Measurements from ENCODE around the gene PLCB1.

PLCB1 gene

DNA sequence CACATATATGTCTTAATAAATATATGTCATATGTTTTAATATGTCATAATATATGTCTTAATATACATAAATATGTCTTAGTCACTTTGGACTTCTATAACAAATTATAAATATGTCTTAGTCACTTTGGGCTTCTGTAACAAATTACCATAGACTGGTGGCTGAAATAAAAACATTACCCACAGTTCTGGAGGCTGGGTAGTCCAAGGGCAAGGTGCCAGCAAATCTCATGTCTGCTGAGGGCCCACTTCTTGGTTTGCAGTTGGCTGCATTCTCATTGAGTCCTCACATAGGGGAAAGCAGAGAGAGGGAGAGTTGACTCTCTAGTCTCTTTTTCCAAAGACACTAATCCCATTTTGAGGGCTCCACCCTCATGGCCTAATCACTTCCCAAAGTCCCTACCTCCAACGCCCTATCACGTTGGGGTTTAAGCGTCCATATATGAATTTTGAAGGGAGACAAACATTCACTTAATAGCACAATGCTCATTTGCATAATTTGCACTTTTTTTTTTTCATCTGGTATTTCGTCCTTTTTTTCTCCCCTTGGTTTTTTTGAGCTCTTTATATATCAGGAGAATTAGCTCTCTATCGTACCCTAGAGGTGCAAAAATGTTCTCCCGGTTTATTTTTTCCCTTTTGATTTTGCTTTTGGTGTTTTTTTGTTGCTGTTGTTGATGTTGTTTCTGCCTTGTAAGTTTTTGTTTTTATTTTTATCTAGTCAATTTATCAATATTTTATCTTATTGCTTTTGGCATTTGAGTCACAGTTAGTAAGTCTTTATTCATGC, 266.4 kb downstream of the PLCB1 start:
- H3K79me2 ChIP-seq (ENCODE audit: control insufficient read depth, insufficient read depth, low read length, poor library complexity): no peaks in the 10 kb centered on the region
- DNase-seq: no peak
- no peak overlapping the region for H2BK5ac ChIP-seq (ENCODE audit: low read depth, low read length, poor library complexity)
- no peak overlapping the region for H3K27ac ChIP-seq (ENCODE audit: low read depth, low read length)
- no peak overlapping the region for H4K8ac ChIP-seq (ENCODE audit: low read depth, low read length)
- no peak overlapping the region for H3K14ac ChIP-seq (ENCODE audit: low read length)
- H2AK5ac ChIP-seq (ENCODE audit: low read length): no peak overlapping the region
- no peak overlapping the region for H2AFZ ChIP-seq (ENCODE audit: insufficient read depth, low read length, poor library complexity)
- no peak overlapping the region for H3K4me2 ChIP-seq (ENCODE audit: low read length)
- no CpG with 5 or more reads among the region's 6 CpGs for WGBS (ENCODE audit: extremely low coverage, insufficient coverage, insufficient read length)
- no peaks in the 10 kb centered on the region for H3K4me1 ChIP-seq (ENCODE audit: control insufficient read depth in 1 of 2, insufficient read depth in 2 of 2, low read length in 2 of 2)
- H3K9me3 ChIP-seq (ENCODE audit: insufficient read depth, low read depth, low read length): no peaks in the 10 kb centered on the region
- H3K27me3 ChIP-seq (ENCODE audit: insufficient read depth, low read length): no peaks in the 10 kb centered on the region
- no peak overlapping the region for H4K91ac ChIP-seq (ENCODE audit: low read depth, low read length)
- H2BK120ac ChIP-seq (ENCODE audit: insufficient read depth, low read length, poor library complexity): no peak overlapping the region
- H3K23ac ChIP-seq (ENCODE audit: low read length): no peak overlapping the region
- no peak overlapping the region for H3K9ac ChIP-seq (ENCODE audit: low read length)
- no peak overlapping the region for H4K12ac ChIP-seq (ENCODE audit: low read depth, low read length)
- no peak overlapping the region for H3K4ac ChIP-seq (ENCODE audit: low read depth, low read length)
- no peak overlapping the region for H3K18ac ChIP-seq (ENCODE audit: low read length)
- H3K36me3 ChIP-seq (ENCODE audit: control insufficient read depth in 1 of 2, insufficient read depth in 2 of 2, low read length in 2 of 2): no peaks in the 10 kb centered on the region
- H2BK12ac ChIP-seq (ENCODE audit: low read length): no peak overlapping the region
- H3K79me1 ChIP-seq (ENCODE audit: low read length): no peaks in the 10 kb centered on the region
- H3K4me3 ChIP-seq (ENCODE audit: low read depth, low read length): no peak overlapping the region

DNA sequence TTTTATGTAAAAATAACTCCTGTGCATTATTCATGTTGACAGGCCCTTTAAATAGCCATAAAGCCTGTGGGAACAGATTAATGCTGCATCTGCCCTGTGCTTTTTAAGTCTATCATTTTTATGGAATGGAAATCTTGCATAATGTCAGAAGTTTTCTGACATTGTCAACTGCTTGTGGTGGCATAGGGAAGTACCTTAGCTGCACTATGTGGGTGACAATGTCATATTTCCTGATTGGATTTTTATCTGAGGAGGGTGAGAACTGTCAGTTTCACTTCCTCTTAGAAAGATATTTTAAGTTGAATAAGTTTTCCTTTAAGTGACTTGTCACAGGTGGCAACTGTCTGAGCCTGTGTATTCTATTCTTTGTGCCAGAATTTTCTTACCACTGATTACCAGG, 267.9 kb downstream of the PLCB1 start:
- H4K12ac ChIP-seq (ENCODE audit: low read depth, low read length): no peak overlapping the region
- H3K36me3 ChIP-seq (ENCODE audit: control insufficient read depth in 1 of 2, insufficient read depth in 2 of 2, low read length in 2 of 2): no peaks in the 10 kb centered on the region
- no peak overlapping the region for H3K27ac ChIP-seq (ENCODE audit: low read depth, low read length)
- H3K79me1 ChIP-seq (ENCODE audit: low read length): no peaks in the 10 kb centered on the region
- H3K4me2 ChIP-seq (ENCODE audit: low read length): no peak overlapping the region
- no peak overlapping the region for H2BK12ac ChIP-seq (ENCODE audit: low read length)
- H3K18ac ChIP-seq (ENCODE audit: low read length): no peak overlapping the region
- no peaks in the 10 kb centered on the region for H3K4me1 ChIP-seq (ENCODE audit: control insufficient read depth in 1 of 2, insufficient read depth in 2 of 2, low read length in 2 of 2)
- H3K79me2 ChIP-seq (ENCODE audit: control insufficient read depth, insufficient read depth, low read length, poor library complexity): no peaks in the 10 kb centered on the region
- H3K27me3 ChIP-seq (ENCODE audit: insufficient read depth, low read length): no peaks in the 10 kb centered on the region
- no peak overlapping the region for H2BK120ac ChIP-seq (ENCODE audit: insufficient read depth, low read length, poor library complexity)
- no peaks in the 10 kb centered on the region for H3K9me3 ChIP-seq (ENCODE audit: insufficient read depth, low read depth, low read length)
- no peak overlapping the region for H3K4ac ChIP-seq (ENCODE audit: low read depth, low read length)
- no peak overlapping the region for H2AFZ ChIP-seq (ENCODE audit: insufficient read depth, low read length, poor library complexity)
- no peak overlapping the region for H3K14ac ChIP-seq (ENCODE audit: low read length)
- no peak overlapping the region for H2BK5ac ChIP-seq (ENCODE audit: low read depth, low read length, poor library complexity)
- no peak overlapping the region for H3K9ac ChIP-seq (ENCODE audit: low read length)
- no peak overlapping the region for H3K4me3 ChIP-seq (ENCODE audit: low read depth, low read length)
- no peak overlapping the region for H2AK5ac ChIP-seq (ENCODE audit: low read length)
- peak in 1 of 2 donors; percentile 31 for DNase-seq
- no peak overlapping the region for H4K8ac ChIP-seq (ENCODE audit: low read depth, low read length)
- H4K91ac ChIP-seq (ENCODE audit: low read depth, low read length): no peak overlapping the region
- no peak overlapping the region for H3K23ac ChIP-seq (ENCODE audit: low read length)

DNA sequence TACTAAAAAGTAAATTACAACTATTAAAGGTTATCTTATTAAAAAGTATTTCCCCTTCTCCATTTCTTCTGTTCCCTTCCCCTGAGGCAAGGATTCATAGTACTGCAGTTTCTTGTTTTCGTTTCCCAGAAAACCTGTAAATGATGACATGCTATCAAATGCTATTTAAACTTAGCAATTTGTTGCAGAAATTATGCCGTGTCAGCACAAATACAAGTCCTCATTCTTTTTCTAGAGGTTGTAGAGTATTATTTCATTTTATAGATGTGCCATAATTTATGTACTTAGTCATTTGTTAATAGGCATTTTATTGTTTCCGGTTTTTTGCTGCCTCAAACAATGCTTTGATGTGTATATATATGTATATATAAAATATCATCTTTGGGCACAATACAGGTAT, 268.4 kb downstream of the PLCB1 start:
- H3K9ac ChIP-seq (ENCODE audit: low read length): no peak overlapping the region
- H3K4me2 ChIP-seq (ENCODE audit: low read length): no peak overlapping the region
- DNase-seq: no peak
- no peak overlapping the region for H4K8ac ChIP-seq (ENCODE audit: low read depth, low read length)
- no peak overlapping the region for H2BK12ac ChIP-seq (ENCODE audit: low read length)
- no peaks in the 10 kb centered on the region for H3K9me3 ChIP-seq (ENCODE audit: insufficient read depth, low read depth, low read length)
- no peak overlapping the region for H4K91ac ChIP-seq (ENCODE audit: low read depth, low read length)
- no peak overlapping the region for H3K4me3 ChIP-seq (ENCODE audit: low read depth, low read length)
- no peak overlapping the region for H2AFZ ChIP-seq (ENCODE audit: insufficient read depth, low read length, poor library complexity)
- no peak overlapping the region for H3K14ac ChIP-seq (ENCODE audit: low read length)
- H2BK120ac ChIP-seq (ENCODE audit: insufficient read depth, low read length, poor library complexity): no peak overlapping the region
- no peaks in the 10 kb centered on the region for H3K79me2 ChIP-seq (ENCODE audit: control insufficient read depth, insufficient read depth, low read length, poor library complexity)
- no peaks in the 10 kb centered on the region for H3K4me1 ChIP-seq (ENCODE audit: control insufficient read depth in 1 of 2, insufficient read depth in 2 of 2, low read length in 2 of 2)
- H3K18ac ChIP-seq (ENCODE audit: low read length): no peak overlapping the region
- no CpG with 5 or more reads among the region's 3 CpGs for WGBS (ENCODE audit: extremely low coverage, insufficient coverage, insufficient read length)
- H3K36me3 ChIP-seq (ENCODE audit: control insufficient read depth in 1 of 2, insufficient read depth in 2 of 2, low read length in 2 of 2): no peaks in the 10 kb centered on the region
- no peaks in the 10 kb centered on the region for H3K27me3 ChIP-seq (ENCODE audit: insufficient read depth, low read length)
- H2BK5ac ChIP-seq (ENCODE audit: low read depth, low read length, poor library complexity): no peak overlapping the region
- H3K23ac ChIP-seq (ENCODE audit: low read length): no peak overlapping the region
- H4K12ac ChIP-seq (ENCODE audit: low read depth, low read length): no peak overlapping the region
- H3K79me1 ChIP-seq (ENCODE audit: low read length): no peaks in the 10 kb centered on the region
- H2AK5ac ChIP-seq (ENCODE audit: low read length): no peak overlapping the region
- no peak overlapping the region for H3K27ac ChIP-seq (ENCODE audit: low read depth, low read length)
- H3K4ac ChIP-seq (ENCODE audit: low read depth, low read length): no peak overlapping the region

- no peak overlapping the region for H3K14ac ChIP-seq (ENCODE audit: low read length)
- H2BK5ac ChIP-seq (ENCODE audit: low read depth, low read length, poor library complexity): no peak overlapping the region
- H3K4me1 ChIP-seq (ENCODE audit: control insufficient read depth in 1 of 2, insufficient read depth in 2 of 2, low read length in 2 of 2): no peaks in the 10 kb centered on the region
- no peak overlapping the region for H3K4me3 ChIP-seq (ENCODE audit: low read depth, low read length)
- no peak overlapping the region for H3K4me2 ChIP-seq (ENCODE audit: low read length)
- H3K23ac ChIP-seq (ENCODE audit: low read length): no peak overlapping the region
- H3K9ac ChIP-seq (ENCODE audit: low read length): no peak overlapping the region
- H4K91ac ChIP-seq (ENCODE audit: low read depth, low read length): no peak overlapping the region
- no peak overlapping the region for H2BK120ac ChIP-seq (ENCODE audit: insufficient read depth, low read length, poor library complexity)
- no peaks in the 10 kb centered on the region for H3K36me3 ChIP-seq (ENCODE audit: control insufficient read depth in 1 of 2, insufficient read depth in 2 of 2, low read length in 2 of 2)
- no peak overlapping the region for H3K18ac ChIP-seq (ENCODE audit: low read length)
- H4K8ac ChIP-seq (ENCODE audit: low read depth, low read length): no peak overlapping the region
- no peaks in the 10 kb centered on the region for H3K27me3 ChIP-seq (ENCODE audit: insufficient read depth, low read length)
- H3K4ac ChIP-seq (ENCODE audit: low read depth, low read length): no peak overlapping the region
- no peaks in the 10 kb centered on the region for H3K79me1 ChIP-seq (ENCODE audit: low read length)
- no peak overlapping the region for H4K12ac ChIP-seq (ENCODE audit: low read depth, low read length)
- no peaks in the 10 kb centered on the region for H3K9me3 ChIP-seq (ENCODE audit: insufficient read depth, low read depth, low read length)
- no peaks in the 10 kb centered on the region for H3K79me2 ChIP-seq (ENCODE audit: control insufficient read depth, insufficient read depth, low read length, poor library complexity)
- no peak overlapping the region for H2AFZ ChIP-seq (ENCODE audit: insufficient read depth, low read length, poor library complexity)
- H2AK5ac ChIP-seq (ENCODE audit: low read length): no peak overlapping the region
- peak in 1 of 2 donors; percentile 28 for DNase-seq
- no peak overlapping the region for H2BK12ac ChIP-seq (ENCODE audit: low read length)
- H3K27ac ChIP-seq (ENCODE audit: low read depth, low read length): no peak overlapping the region
Observed at GRCh38 chr20:8401556-8401955, 269.5 kb downstream of the PLCB1 start.

All from trophoblast cell (in vitro differentiated cells and primary cell).